Heart left ventricle (tissue), 16 donors: ENCODE measurements around the gene SLC4A4. TPM values are rescaled to one million over a fixed set of nuclear protein-coding genes. Genes with fewer than 3 reads are reported as not detected.

Source experiments
- ATAC-seq, 4 donors: fragments of 200-7000 bp; cut with Tn5 transposase; one replicate each; pipeline ENCODE4 v1.9.1; 2020 to 2022; ENCODE audit warnings: moderate library complexity in 4 of 4, mild to moderate bottlenecking in 3 of 4, moderate number of reproducible peaks in 1 of 4
- DNase-seq, 5 donors: peaks; one replicate each; pipeline ENCODE4 v3.0.0-alpha.2; 2020
- H3K27ac ChIP-seq, 12 donors: fragments of 200-600 bp; sonication (generic) in 4 of 12; one replicate each; pipeline versions ENCODE4 v1.5.0 to v1.8.0; 2016 to 2022; ENCODE audit warnings: mild to moderate bottlenecking in 2 of 12
- H3K27me3 ChIP-seq, 9 donors: fragments of 200-600 bp; sonication (generic) in 2 of 9; one replicate each; pipeline versions ENCODE4 v1.5.1 to v1.8.0; 2016 to 2022; ENCODE audit warnings: mild to moderate bottlenecking in 3 of 9
- H3K36me3 ChIP-seq, 9 donors: fragments of 200-600 bp; sonication (generic) in 2 of 9; one replicate each; pipeline versions ENCODE4 v1.5.0 to v1.8.0; 2018 to 2022; ENCODE audit warnings: mild to moderate bottlenecking in 2 of 9
- H3K4me1 ChIP-seq, 12 donors: fragments of 200-600 bp; sonication (generic) in 4 of 12; one replicate each; pipeline versions ENCODE4 v1.5.0 to v1.8.0; 2016 to 2022; ENCODE audit warnings: mild to moderate bottlenecking in 3 of 12
- H3K4me3 ChIP-seq, 12 donors: fragments of 200-600 bp; sonication (generic) in 4 of 12; one replicate each; pipeline versions ENCODE4 v1.5.0 to v1.8.0; 2017 to 2022; ENCODE audit warnings: mild to moderate bottlenecking in 9 of 12, moderate library complexity in 4 of 12
- H3K9me3 ChIP-seq, 12 donors: fragments of 200-600 bp; sonication (generic) in 4 of 12; one replicate each; pipeline versions ENCODE4 v1.5.0 to v1.8.0; 2016 to 2022; ENCODE audit warnings: mild to moderate bottlenecking in 1 of 12
- CTCF ChIP-seq, 12 donors: fragments of 200-600 bp; sonication (generic) in 4 of 12; IDR thresholded peaks; one replicate each; pipeline versions ENCODE4 v1.5.0 to v1.8.0; 2018 to 2022; ENCODE audit warnings: antibody characterized with exemption in 12 of 12, mild to moderate bottlenecking in 5 of 12
- POLR2A ChIP-seq, 2 donors: fragments of 450-650 bp; IDR thresholded peaks; one replicate each; pipeline ENCODE4 v1.6.1; 2017; ENCODE audit warnings: antibody characterized with exemption in 2 of 2, mild to moderate bottlenecking in 2 of 2, moderate library complexity in 2 of 2
- WGBS, 4 donors: extraction: QIAGEN DNeasy Blood & Tissue Kit in 2 of 4; methylation state at CpG; one replicate each; pipeline versions ENCODE4 v1.1.5 to v1.1.7; 2013 to 2018; 5-methylcytosine and 5-hydroxymethylcytosine counted together
- intact Hi-C, 10 donors: fragments of 100-400 bp; cut with DNase I; formaldehyde crosslinking; loops; one replicate each; pipeline versions ENCODE4 v1.11.1 to v1.14.2; 2022
- polyA plus RNA-seq, 2 donors: library from polyadenylated mRNA; stranded (reverse); fragments of 200-250 nt; gene quantifications; one replicate each; pipeline ENCODE4 v1.2.3, GENCODE V29; 2013
- total RNA-seq, 9 donors: library from RNA; depleted of rRNA in 2 of 9; stranded (reverse); fragments of >200 nt in 2 of 9; fragmentation: NEBNext Ultra II Directional in 3 of 9; extraction: Animal tissue kit (Norgen Biotek cat#: 25700) in 3 of 9; gene quantifications; one replicate each; pipeline versions ENCODE4 v1.1.0 to v1.2.4, GENCODE V29; 2016 to 2023
- donor health status: ischemic (EF 13 %, LVEDD 7.1; RV severe dilation, severe dysfunction).
- donor health status: healthy with polysubstance abuse.
- donor health status: DM: no; HTN: yes; CAD: no.
- donor health status: DM: no; HTN: no; CAD: no.
- donor health status: ischemic (EF 25% LVEDD 6.9; RV normal size, moderate dysfunction).
- donor health status: ischemic (EF 25% LVEDD 5.7; RV mildly dilated, moderate dysfunction).
- donor health status: healthy.
- donor health status: DM: yes; HTN: yes; CAD: no.
- donor health status: ischemic (EF 35%, LVEDD 5.7; RV mildly dilated, moderate dysfunction).
- donor health status: nonischemic (EF 11% LVEDD 7.7; RV severe dilation, severe dysfunction).
- donor health status: DM: yes; HTN: yes; CAD: no.
- donor health status: PGD.
- donor health status: ischemic (EF 29% LVEDD 5.4; RV normal size, mild dysfunction).
- donor health status: nonischemic (EF 23%, LVEDD 6.1; RV moderate dilation, normal function).

Gene SLC4A4
- total and polyA plus RNA-seq, 11 donors = 3.7 to 48.0 (median 17.9) TPM

- Histone ChIP-seq H3K9me3 (no peaks in the 10 kb centered on the region), H3K4me1 (peaks cover 0 to 5% (median 0%) of the 10 kb centered on the region in 12 donors), H3K27me3 (no peaks in the 10 kb centered on the region), H3K4me3 (no peak overlapping the region), H3K27ac (no peak overlapping the region), H3K36me3 (no peaks in the 10 kb centered on the region)
- intact Hi-C loops = no loop called here
- ATAC-seq (no peak), DNase-seq (no peak)
- 65 to 76% (median 72%) methylated on average over 1 of the region's 1 CpG for WGBS, 4 donors
- no peak for TF ChIP-seq POLR2A (IDR thresholded peaks at IDR 0.05)
- no peak for TF ChIP-seq CTCF (IDR thresholded peaks at IDR 0.05)
Observed at GRCh38 chr4:71520850-71521249, 182.0 kb downstream of the SLC4A4 start.

GRCh38 chr4:71524756-71525155 lies 185.9 kb downstream of the SLC4A4 start:
- no peak overlapping the region for H3K4me3 ChIP-seq
- intact Hi-C loops = no loop called here
- no peak for DNase-seq
- 42 to 53% (median 46%) methylated on average over 1 of the region's 1 CpG for WGBS, 4 donors
- ATAC-seq = no peak
- H3K4me1 ChIP-seq = peaks cover 0 to 5% (median 0%) of the 10 kb centered on the region in 12 donors
- no peak overlapping the region for H3K27ac ChIP-seq
- no peak for TF ChIP-seq CTCF (IDR thresholded peaks at IDR 0.05)
- no peak for TF ChIP-seq POLR2A (IDR thresholded peaks at IDR 0.05)
- no peaks in the 10 kb centered on the region for H3K36me3 ChIP-seq
- H3K9me3 ChIP-seq = no peaks in the 10 kb centered on the region
- H3K27me3 ChIP-seq = no peaks in the 10 kb centered on the region

- H3K36me3 ChIP-seq = no peaks in the 10 kb centered on the region
- 70 to 83% (median 77%) methylated on average over 4 of the region's 4 CpGs for WGBS, 4 donors
- H3K4me3 ChIP-seq = no peak overlapping the region
- H3K4me1 ChIP-seq = no peaks in the 10 kb centered on the region
- no peak for TF ChIP-seq POLR2A (IDR thresholded peaks at IDR 0.05)
- no peak for TF ChIP-seq CTCF (IDR thresholded peaks at IDR 0.05)
- H3K27ac ChIP-seq = no peak overlapping the region
- DNase-seq (no peak), ATAC-seq (no peak)
- intact Hi-C loops = no loop called here
- no peaks in the 10 kb centered on the region for H3K27me3 ChIP-seq
- H3K9me3 ChIP-seq = no peaks in the 10 kb centered on the region
Observed at GRCh38 chr4:71526637-71527406, 188.0 kb downstream of the SLC4A4 start.

- peaks cover 0 to 9% (median 0%) of the 10 kb centered on the region in 9 donors for H3K36me3 ChIP-seq
- WGBS, 4 donors = 87 to 92% (median 90%) methylated on average over 1 of the region's 1 CpG
- no peak overlapping the region for H3K4me3 ChIP-seq
- TF ChIP-seq POLR2A (IDR thresholded peaks at IDR 0.05) (no peak), CTCF (IDR thresholded peaks at IDR 0.05) (no peak)
- H3K27ac ChIP-seq = no peak overlapping the region
- no peaks in the 10 kb centered on the region for H3K9me3 ChIP-seq
- DNase-seq (no peak), ATAC-seq (no peak)
- intact Hi-C loops = no loop called here
- no peaks in the 10 kb centered on the region for H3K4me1 ChIP-seq
- H3K27me3 ChIP-seq = no peaks in the 10 kb centered on the region
Observed at GRCh38 chr4:71532407-71532806, 193.6 kb downstream of the SLC4A4 start.
